Glutamatergic neuron (in vitro differentiated cells): ENCODE measurements around the gene MSI2. TPM values are rescaled to one million over a fixed set of nuclear protein-coding genes. Genes with fewer than 3 reads are reported as not detected.

Experiments used
- DNase-seq: peaks from one replicate; pipeline ENCODE4 v3.0.0; 2022
- H3K27ac Mint-ChIP-seq: one replicate; pipeline ENCODE4 v1.8.0; 2020; ENCODE audit warnings: mild to moderate bottlenecking, mixed read lengths, inconsistent platforms; ENCODE audit not compliant: unreplicated experiment
- H3K27me3 Mint-ChIP-seq: one replicate; pipeline ENCODE4 v1.8.0; 2020; ENCODE audit warnings: mild to moderate bottlenecking, moderate library complexity, mixed read lengths, inconsistent platforms; ENCODE audit not compliant: unreplicated experiment
- H3K36me3 Mint-ChIP-seq: one replicate; pipeline ENCODE4 v1.8.0; 2020; ENCODE audit warnings: mild to moderate bottlenecking, mixed read lengths, inconsistent platforms; ENCODE audit not compliant: unreplicated experiment
- H3K4me1 Mint-ChIP-seq: one replicate; pipeline ENCODE4 v1.8.0; 2020; ENCODE audit warnings: mild to moderate bottlenecking, low read depth, mixed read lengths, inconsistent platforms; ENCODE audit not compliant: unreplicated experiment
- H3K4me3 Mint-ChIP-seq: one replicate; pipeline ENCODE4 v1.8.0; 2020; ENCODE audit warnings: mild to moderate bottlenecking, mixed read lengths, inconsistent platforms; ENCODE audit not compliant: unreplicated experiment
- H3K9me3 Mint-ChIP-seq: one replicate; pipeline ENCODE4 v1.8.0; 2020; ENCODE audit warnings: mild to moderate bottlenecking, moderate library complexity, mixed read lengths, inconsistent platforms; ENCODE audit not compliant: unreplicated experiment
- CTCF ChIP-seq: fragments of 200-600 bp; sonication (generic); IDR thresholded peaks from one replicate; pipeline ENCODE4 v1.5.0; 2021; ENCODE audit not compliant: partially characterized antibody, unreplicated experiment
- total RNA-seq: library from RNA; stranded (reverse); fragmentation: NEBNext Ultra II Directional; extraction: Animal tissue kit (Norgen Biotek cat#: 25700); gene quantifications from one replicate; pipeline ENCODE4 v1.2.1, GENCODE V29; 2021; ENCODE audit not compliant: unreplicated experiment

Gene MSI2
- total RNA-seq, 1 donor from 2014 or later = 141 TPM

- Mint-ChIP-seq H3K36me3 (no peaks in the 10 kb centered on the region), H3K4me3 (no peak overlapping the region), H3K27ac (no peak overlapping the region), H3K4me1 (peaks cover 23% of the 10 kb centered on the region), H3K9me3 (peaks cover 4% of the 10 kb centered on the region), H3K27me3 (peaks cover 5% of the 10 kb centered on the region)
- no peak for DNase-seq
- TF ChIP-seq CTCF = no peak
Measured at GRCh38 chr17:57481910-57482391, 225.6 kb downstream of the MSI2 start.

- no peak for DNase-seq
- Mint-ChIP-seq H3K27me3 (peaks cover 4% of the 10 kb centered on the region), H3K4me3 (no peak overlapping the region), H3K36me3 (no peaks in the 10 kb centered on the region), H3K9me3 (peaks cover 4% of the 10 kb centered on the region), H3K27ac (no peak overlapping the region), H3K4me1 (peaks cover 18% of the 10 kb centered on the region)
- TF ChIP-seq CTCF = no peak
Measured at GRCh38 chr17:57482657-57483056, 226.3 kb downstream of the MSI2 start.

- Mint-ChIP-seq H3K9me3 (peaks cover 7% of the 10 kb centered on the region), H3K4me1 (peaks cover 16% of the 10 kb centered on the region), H3K27ac (no peak overlapping the region), H3K36me3 (no peaks in the 10 kb centered on the region), H3K4me3 (no peak overlapping the region), H3K27me3 (peaks cover 8% of the 10 kb centered on the region)
- DNase-seq = no peak
- no peak for TF ChIP-seq CTCF
Measured at GRCh38 chr17:57484081-57484666, 227.9 kb downstream of the MSI2 start.

- Mint-ChIP-seq H3K27ac (no peak overlapping the region), H3K9me3 (peaks cover 9% of the 10 kb centered on the region), H3K36me3 (no peaks in the 10 kb centered on the region), H3K4me1 (peaks cover 17% of the 10 kb centered on the region), H3K4me3 (no peak overlapping the region), H3K27me3 (peaks cover 8% of the 10 kb centered on the region)
- DNase-seq = no peak
- TF ChIP-seq CTCF = no peak
Measured at GRCh38 chr17:57484826-57485565, 228.7 kb downstream of the MSI2 start.

GRCh38 chr17:57485566-57485865 is 229.2 kb downstream of the MSI2 start:
- Mint-ChIP-seq H3K27me3 (peaks cover 8% of the 10 kb centered on the region), H3K4me1 (peaks cover 17% of the 10 kb centered on the region), H3K27ac (no peak overlapping the region), H3K36me3 (no peaks in the 10 kb centered on the region), H3K9me3 (peaks cover 9% of the 10 kb centered on the region), H3K4me3 (no peak overlapping the region)
- DNase-seq = no peak
- no peak for TF ChIP-seq CTCF
